ENCODE results near the gene AGMO. TPM values are rescaled to one million over a fixed set of nuclear protein-coding genes. Genes with fewer than 3 reads are reported as not detected.

AGMO gene
- total RNA-seq, 1 experiment from 2014 or later, result not detected

DNA sequence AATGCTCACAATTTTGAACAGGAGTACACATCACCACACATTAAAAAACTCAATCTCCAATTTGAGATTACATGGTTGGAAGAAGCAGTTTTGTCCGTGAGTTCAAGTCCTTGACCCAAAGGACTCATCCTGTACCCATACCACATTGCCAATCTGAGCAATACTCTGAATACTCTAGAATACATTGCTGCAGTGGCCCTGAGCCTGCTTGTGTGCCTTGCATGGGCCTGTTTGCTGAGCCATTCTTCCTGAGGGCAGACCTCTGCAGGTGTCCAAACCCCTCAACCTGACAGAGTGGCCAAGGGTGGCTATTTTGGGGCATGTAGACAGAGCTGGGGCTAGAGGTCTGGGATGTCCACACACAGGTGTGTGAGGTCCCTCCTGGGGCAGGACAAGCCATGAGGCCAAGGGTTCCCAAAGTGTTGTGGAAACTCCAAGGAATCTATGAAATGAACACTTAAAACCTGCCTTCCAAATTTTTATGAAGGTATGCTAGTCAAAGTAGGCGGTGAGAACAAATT lies 15.5 kb downstream of the AGMO start:
- H3K9ac ChIP-seq (ENCODE audit: low read length), result no peak overlapping the region
- H2AFZ ChIP-seq (ENCODE audit: low read depth, low read length, poor library complexity, severe bottlenecking), result no peak overlapping the region
- H3K79me2 ChIP-seq (ENCODE audit: insufficient read depth, low read length), result no peaks in the 10 kb centered on the region
- TF ChIP-seq SP1 (IDR thresholded peaks at IDR 0.05; ENCODE audit: low read depth) (no peak), YY1 (IDR thresholded peaks at IDR 0.05; ENCODE audit: extremely low read depth, insufficient replicate concordance, low read depth, low read length) (no peak), EGR1 (IDR thresholded peaks at IDR 0.05; ENCODE audit: low read depth) (no peak), ELF1 (IDR thresholded peaks at IDR 0.05; ENCODE audit: borderline replicate concordance, low read depth) (no peak), POLR2A (IDR thresholded peaks at IDR 0.05; ENCODE audit: borderline replicate concordance, extremely low read depth, insufficient read depth, insufficient read length) (no peak), CEBPB (IDR thresholded peaks at IDR 0.05; ENCODE audit: low read depth) (no peak), CBX3 (IDR thresholded peaks at IDR 0.05; ENCODE audit: low read depth) (no peak), SIN3A (IDR thresholded peaks at IDR 0.05; ENCODE audit: low read depth) (no peak), RAD21 (IDR thresholded peaks at IDR 0.05; ENCODE audit: low read depth) (no peak), ZNF274 (IDR thresholded peaks at IDR 0.05; ENCODE audit: low read depth, low read length) (no peak), JUND (IDR thresholded peaks at IDR 0.05) (no peak), FOSL1 (IDR thresholded peaks at IDR 0.05; ENCODE audit: low read depth) (no peak)
- TF ChIP-seq, protein P1, sequence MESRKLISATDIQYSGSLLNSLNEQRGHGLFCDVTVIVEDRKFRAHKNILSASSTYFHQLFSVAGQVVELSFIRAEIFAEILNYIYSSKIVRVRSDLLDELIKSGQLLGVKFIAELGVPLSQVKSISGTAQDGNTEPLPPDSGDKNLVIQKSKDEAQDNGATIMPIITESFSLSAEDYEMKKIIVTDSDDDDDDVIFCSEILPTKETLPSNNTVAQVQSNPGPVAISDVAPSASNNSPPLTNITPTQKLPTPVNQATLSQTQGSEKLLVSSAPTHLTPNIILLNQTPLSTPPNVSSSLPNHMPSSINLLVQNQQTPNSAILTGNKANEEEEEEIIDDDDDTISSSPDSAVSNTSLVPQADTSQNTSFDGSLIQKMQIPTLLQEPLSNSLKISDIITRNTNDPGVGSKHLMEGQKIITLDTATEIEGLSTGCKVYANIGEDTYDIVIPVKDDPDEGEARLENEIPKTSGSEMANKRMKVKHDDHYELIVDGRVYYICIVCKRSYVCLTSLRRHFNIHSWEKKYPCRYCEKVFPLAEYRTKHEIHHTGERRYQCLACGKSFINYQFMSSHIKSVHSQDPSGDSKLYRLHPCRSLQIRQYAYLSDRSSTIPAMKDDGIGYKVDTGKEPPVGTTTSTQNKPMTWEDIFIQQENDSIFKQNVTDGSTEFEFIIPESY (IDR thresholded peaks at IDR 0.05; ENCODE audit: extremely low read depth, insufficient replicate concordance, low read length), result no peak
- TF ChIP-seq, protein P2, sequence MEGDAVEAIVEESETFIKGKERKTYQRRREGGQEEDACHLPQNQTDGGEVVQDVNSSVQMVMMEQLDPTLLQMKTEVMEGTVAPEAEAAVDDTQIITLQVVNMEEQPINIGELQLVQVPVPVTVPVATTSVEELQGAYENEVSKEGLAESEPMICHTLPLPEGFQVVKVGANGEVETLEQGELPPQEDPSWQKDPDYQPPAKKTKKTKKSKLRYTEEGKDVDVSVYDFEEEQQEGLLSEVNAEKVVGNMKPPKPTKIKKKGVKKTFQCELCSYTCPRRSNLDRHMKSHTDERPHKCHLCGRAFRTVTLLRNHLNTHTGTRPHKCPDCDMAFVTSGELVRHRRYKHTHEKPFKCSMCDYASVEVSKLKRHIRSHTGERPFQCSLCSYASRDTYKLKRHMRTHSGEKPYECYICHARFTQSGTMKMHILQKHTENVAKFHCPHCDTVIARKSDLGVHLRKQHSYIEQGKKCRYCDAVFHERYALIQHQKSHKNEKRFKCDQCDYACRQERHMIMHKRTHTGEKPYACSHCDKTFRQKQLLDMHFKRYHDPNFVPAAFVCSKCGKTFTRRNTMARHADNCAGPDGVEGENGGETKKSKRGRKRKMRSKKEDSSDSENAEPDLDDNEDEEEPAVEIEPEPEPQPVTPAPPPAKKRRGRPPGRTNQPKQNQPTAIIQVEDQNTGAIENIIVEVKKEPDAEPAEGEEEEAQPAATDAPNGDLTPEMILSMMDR (IDR thresholded peaks at IDR 0.05 in 2 of 3, conservative IDR thresholded peaks at IDR 0.05 in 1 of 3; ENCODE audit: borderline replicate concordance in 1 of 3, insufficient read depth in 1 of 3, low read depth in 2 of 3, low read length in 2 of 3), result no peak
- TF ChIP-seq, protein P3, sequence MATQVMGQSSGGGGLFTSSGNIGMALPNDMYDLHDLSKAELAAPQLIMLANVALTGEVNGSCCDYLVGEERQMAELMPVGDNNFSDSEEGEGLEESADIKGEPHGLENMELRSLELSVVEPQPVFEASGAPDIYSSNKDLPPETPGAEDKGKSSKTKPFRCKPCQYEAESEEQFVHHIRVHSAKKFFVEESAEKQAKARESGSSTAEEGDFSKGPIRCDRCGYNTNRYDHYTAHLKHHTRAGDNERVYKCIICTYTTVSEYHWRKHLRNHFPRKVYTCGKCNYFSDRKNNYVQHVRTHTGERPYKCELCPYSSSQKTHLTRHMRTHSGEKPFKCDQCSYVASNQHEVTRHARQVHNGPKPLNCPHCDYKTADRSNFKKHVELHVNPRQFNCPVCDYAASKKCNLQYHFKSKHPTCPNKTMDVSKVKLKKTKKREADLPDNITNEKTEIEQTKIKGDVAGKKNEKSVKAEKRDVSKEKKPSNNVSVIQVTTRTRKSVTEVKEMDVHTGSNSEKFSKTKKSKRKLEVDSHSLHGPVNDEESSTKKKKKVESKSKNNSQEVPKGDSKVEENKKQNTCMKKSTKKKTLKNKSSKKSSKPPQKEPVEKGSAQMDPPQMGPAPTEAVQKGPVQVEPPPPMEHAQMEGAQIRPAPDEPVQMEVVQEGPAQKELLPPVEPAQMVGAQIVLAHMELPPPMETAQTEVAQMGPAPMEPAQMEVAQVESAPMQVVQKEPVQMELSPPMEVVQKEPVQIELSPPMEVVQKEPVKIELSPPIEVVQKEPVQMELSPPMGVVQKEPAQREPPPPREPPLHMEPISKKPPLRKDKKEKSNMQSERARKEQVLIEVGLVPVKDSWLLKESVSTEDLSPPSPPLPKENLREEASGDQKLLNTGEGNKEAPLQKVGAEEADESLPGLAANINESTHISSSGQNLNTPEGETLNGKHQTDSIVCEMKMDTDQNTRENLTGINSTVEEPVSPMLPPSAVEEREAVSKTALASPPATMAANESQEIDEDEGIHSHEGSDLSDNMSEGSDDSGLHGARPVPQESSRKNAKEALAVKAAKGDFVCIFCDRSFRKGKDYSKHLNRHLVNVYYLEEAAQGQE (IDR thresholded peaks at IDR 0.05; ENCODE audit: low read depth), result no peak
- TF ChIP-seq, protein P4, sequence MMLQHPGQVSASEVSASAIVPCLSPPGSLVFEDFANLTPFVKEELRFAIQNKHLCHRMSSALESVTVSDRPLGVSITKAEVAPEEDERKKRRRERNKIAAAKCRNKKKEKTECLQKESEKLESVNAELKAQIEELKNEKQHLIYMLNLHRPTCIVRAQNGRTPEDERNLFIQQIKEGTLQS (IDR thresholded peaks at IDR 0.05), result no peak
- TF ChIP-seq, protein P5, sequence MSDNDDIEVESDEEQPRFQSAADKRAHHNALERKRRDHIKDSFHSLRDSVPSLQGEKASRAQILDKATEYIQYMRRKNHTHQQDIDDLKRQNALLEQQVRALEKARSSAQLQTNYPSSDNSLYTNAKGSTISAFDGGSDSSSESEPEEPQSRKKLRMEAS (IDR thresholded peaks at IDR 0.05), result no peak
- H3K4me1 ChIP-seq (ENCODE audit: control insufficient read depth in 1 of 2, insufficient read depth in 2 of 2, low read length in 2 of 2), result no peaks in the 10 kb centered on the region
- no peak overlapping the region for H3K27ac ChIP-seq (ENCODE audit: low read depth, low read length)
- ATAC-seq (no peak), DNase-seq (ENCODE audit: low read depth, low spot score) (no peak)
- H3K27me3 ChIP-seq (ENCODE audit: insufficient read depth, low read length), result no peaks in the 10 kb centered on the region
- no peaks in the 10 kb centered on the region for H3K9me3 ChIP-seq (ENCODE audit: control insufficient read depth in 1 of 2, insufficient read depth in 1 of 2, low read depth in 1 of 2, low read length in 2 of 2)
- ChIA-PET RAD21 (ENCODE audit: low non-redundant PET in 1 of 2, low total read pairs in 2 of 2, uncharacterized antibody in 2 of 2, unreplicated experiment in 2 of 2) (no interaction called here), POLR2A (no interaction called here), CTCF (no interaction called here)
- H4K20me1 ChIP-seq (ENCODE audit: insufficient read depth), result no peaks in the 10 kb centered on the region
- H3K36me3 ChIP-seq (ENCODE audit: control insufficient read depth in 1 of 2, insufficient read depth in 2 of 2, low read length in 2 of 2), result no peaks in the 10 kb centered on the region; a peak in 1 of 4 replicates
- BruUV-seq (replicated peaks), result no TSS peak
- intact Hi-C loops (cut with micrococcal nuclease), result no loop called here
- H3K9me2 ChIP-seq (ENCODE audit: insufficient read depth), result no peaks in the 10 kb centered on the region
- H3K4me3 ChIP-seq (replicated peaks in 1 of 2; ENCODE audit: low read depth in 1 of 2, low read length in 2 of 2), result no peak overlapping the region
- H3K4me2 ChIP-seq (ENCODE audit: low read length), result no peak overlapping the region
